WTC11 (cell line): Measurements from ENCODE around the gene GRID2.

Experiments
- CTCF ChIP-seq: fragments of 200-600 bp; IDR thresholded peaks from 2 replicates; pipeline ENCODE4 v1.8.0; 2022; ENCODE audit warnings: antibody characterized with exemption
- JUN ChIP-seq: sonication (generic); formaldehyde crosslinking; IDR thresholded peaks from 2 replicates; pipeline ENCODE4 v1.8.0; 2023; ENCODE audit warnings: mild to moderate bottlenecking, missing genetic modification reagents
- PRRX2 ChIP-seq: fragments of 250-450 bp; sonication (Bioruptor Pico); IDR thresholded peaks from 2 replicates; pipeline ENCODE4 v1.8.0; 2021; ENCODE audit warnings: mild to moderate bottlenecking
- SP1 ChIP-seq: sonication (generic); formaldehyde crosslinking; conservative IDR thresholded peaks from 2 replicates; pipeline ENCODE4 v1.8.1; 2022; ENCODE audit warnings: missing genetic modification reagents
- USF2 ChIP-seq: sonication (generic); formaldehyde crosslinking; IDR thresholded peaks from 2 replicates; pipeline ENCODE4 v1.8.1; 2023; ENCODE audit warnings: mild to moderate bottlenecking, missing genetic modification reagents, moderate library complexity
- ZNF281 ChIP-seq: sonication (generic); formaldehyde crosslinking; IDR thresholded peaks from 2 replicates; pipeline ENCODE4 v1.8.0; 2023; ENCODE audit warnings: mild to moderate bottlenecking, missing genetic modification reagents
- ZNF416 ChIP-seq: fragments of 250-450 bp; sonication (Bioruptor Pico); IDR thresholded peaks from 2 replicates; pipeline ENCODE4 v1.9.0; 2021; ENCODE audit warnings: mild to moderate bottlenecking, inconsistent platforms
- ZSCAN18 ChIP-seq: fragments of 250-450 bp; sonication (Bioruptor Pico); IDR thresholded peaks from 2 replicates; pipeline ENCODE4 v2.1.2; 2022; ENCODE audit warnings: mild to moderate bottlenecking, moderate library complexity

GRCh38 chr4:92253986-92254671 lies 49.6 kb upstream of the GRID2 start:
- TF ChIP-seq CTCF, result no peak
- 0 out of 2 replicates have a peak, but pooled peaks have one; percentile 15 for TF ChIP-seq SP1
- TF ChIP-seq USF2 (CRISPR knock-in tag), result no peak
- peak; percentile 82; the same call in 1 of the 2 replicates for TF ChIP-seq PRRX2 (CRISPR knock-in tag)
- TF ChIP-seq JUN, result no peak
- TF ChIP-seq ZNF416 (CRISPR knock-in tag), result no peak
- no peak for TF ChIP-seq ZSCAN18
- TF ChIP-seq ZNF281, result 0 out of 2 replicates have a peak, but pooled peaks have one; percentile 0
